ENCODE data around the gene PRG2.
"Not testable (repeated sequence)": the region's sequence is repeated elsewhere in the genome, so short reads cannot be mapped to it uniquely, and the experiment has no call there.

PRG2 gene

GRCh38 chr11:57364851-57365660 is 25.4 kb downstream of the PRG2 start:
- DNase-seq: no peak

DNA sequence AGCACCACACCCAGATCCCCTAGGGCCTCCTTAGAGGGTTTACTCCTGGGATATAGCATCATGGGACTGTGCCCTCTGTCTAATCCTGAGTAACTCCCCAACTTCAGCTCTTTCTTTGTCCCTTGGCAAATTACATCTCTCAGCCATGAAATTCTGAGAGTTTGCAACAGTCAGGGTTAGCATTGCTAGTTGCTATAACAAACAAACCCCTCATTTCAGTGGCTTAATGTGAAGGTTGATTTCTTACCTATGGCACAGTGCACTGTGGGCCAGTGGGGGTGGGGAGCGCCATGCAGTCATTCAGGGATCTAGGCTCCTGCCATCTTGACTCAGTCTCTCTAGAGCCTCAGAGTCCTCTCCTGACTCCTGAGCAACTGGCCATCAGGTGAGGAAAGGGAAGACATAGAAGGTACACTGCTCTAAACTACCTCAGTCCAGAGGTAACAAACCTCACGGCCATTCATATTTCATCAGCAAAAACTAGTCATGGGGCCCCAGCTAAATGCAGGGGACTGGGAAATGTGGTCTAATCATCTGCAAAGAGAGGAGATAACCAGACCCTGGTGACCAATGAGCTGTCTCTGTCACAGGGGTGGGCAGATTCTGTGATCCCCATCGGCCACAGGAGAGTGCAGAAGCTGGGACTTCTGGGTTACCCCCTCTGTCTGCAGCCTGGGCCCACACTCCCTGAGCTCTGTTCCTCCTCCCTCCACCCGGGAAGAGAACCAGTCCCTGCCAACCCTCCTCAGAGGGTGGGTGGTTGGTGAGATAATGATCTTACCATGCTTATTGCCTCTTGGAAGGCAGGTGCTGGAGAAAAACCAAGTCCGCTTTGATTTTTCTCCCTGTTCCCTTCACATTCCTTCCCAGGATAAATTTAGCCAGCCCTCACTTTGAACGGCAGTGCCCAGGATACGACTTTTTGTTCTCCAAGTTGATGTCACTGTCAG is 27.0 kb downstream of the PRG2 start:
- DNase-seq: no peak

- DNase-seq: no peak
Measured at GRCh38 chr11:57361926-57362325, 28.5 kb downstream of the PRG2 start.

DNA sequence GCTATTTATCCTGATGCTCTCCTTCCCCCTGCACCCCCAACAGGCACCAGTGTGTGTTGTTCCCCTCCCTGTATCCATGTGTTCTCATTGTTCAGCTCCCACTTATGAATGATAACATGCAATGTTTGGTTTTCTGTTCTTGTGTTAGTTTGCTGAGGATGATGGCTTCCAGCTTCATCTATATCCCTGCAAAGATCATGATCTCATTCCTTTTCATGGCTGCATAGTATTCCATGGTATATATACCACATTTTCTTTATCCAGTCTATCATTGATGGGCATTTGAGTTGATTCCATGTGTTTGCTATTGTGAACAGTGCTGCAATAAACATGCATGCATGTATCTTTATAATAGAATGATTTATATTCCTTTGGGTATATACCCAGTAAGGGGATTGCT is 29.0 kb downstream of the PRG2 start:
- DNase-seq: not testable (repeated sequence)

GRCh38 chr11:57360991-57361390 is 29.5 kb downstream of the PRG2 start:
- no peak for DNase-seq

GRCh38 chr11:57359896-57360690 is 30.4 kb downstream of the PRG2 start:
- DNase-seq: no peak

GRCh38 chr11:57359396-57359795 is 31.1 kb downstream of the PRG2 start:
- DNase-seq: no peak

- no peak for DNase-seq
Measured at GRCh38 chr11:57358991-57359390, 31.5 kb downstream of the PRG2 start.

DNA sequence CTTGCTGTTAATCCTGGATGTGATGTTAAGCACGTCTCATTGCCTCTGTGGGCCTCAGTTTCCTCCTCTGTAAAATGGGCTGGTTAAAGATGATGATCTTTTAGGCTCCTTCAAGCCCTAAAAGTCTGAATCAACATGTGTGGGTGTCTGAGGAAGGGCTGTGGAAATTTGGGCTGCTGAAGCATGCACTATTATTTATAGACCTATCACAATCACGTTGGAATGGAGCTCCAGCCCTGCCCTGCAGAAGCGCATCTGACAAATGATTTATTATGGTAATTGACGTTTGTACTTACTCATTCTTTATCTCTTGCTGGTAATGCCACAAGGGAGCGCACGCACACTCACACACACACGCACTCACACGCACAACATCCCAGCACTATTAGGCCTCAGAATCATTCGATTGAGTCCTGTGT is 31.9 kb downstream of the PRG2 start:
- no peak for DNase-seq

DNA sequence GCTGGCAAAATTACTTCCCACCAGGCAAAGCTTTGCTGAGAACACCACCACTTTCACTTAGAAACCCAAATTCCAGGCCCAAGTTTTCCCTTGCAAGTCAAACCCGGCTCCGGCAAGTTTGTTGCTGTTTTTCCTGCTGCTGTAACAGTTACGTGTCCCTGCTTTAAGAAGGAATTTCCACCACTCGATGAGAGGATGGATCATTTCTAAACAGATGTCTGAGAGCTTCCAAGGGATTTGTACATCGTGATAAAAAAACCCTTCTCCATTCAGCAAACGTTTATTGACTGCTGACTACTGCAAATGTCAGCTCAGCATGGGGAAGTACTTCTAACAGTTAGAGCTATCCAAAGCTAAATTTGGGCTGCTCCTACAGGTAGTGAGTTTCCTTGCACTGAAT is 32.6 kb downstream of the PRG2 start:
- no peak for DNase-seq

GRCh38 chr11:57357310-57357709 is 33.1 kb downstream of the PRG2 start:
- no peak for DNase-seq

DNA sequence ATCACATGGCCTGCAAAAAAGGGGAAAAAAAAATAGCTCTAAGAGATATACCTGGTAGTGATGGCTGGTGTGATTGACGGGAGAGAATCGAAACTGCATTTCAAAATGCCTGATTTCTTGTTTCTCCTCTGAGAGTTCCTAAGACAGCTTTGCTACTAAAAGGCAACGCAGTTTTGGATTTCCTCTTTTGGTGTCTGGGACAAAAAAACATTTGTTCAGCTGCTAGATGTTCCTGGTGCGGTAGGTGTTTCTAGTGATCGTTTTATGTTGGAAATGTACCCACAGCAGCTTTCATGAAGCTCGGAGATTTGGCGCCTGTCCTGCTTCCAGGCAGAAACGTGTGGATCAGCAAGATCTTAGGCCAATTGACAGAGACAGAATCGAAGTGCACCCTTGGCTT is 34.2 kb downstream of the PRG2 start:
- DNase-seq: no peak

DNA sequence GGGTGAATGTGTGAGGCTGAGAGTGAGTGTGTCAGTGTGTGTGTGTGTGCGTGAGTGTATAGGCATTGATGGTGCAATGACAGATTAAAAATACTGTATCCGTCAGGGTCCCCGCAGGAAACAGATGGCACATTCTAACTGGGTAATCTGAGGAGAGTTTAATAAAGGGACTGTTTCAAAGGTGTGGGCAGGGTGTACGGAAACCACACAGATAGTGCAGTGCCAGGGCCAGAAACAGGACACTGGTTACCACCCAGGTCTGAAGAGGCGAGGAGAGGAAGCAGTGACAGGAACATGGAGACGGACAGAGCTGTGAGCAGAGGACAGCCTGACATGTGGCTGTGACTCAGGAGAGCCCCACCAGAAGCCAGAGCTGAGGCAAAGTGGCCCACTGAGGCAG is 35.8 kb downstream of the PRG2 start:
- no peak for DNase-seq

GRCh38 chr11:57353852-57354251 is 36.6 kb downstream of the PRG2 start:
- no peak for DNase-seq

DNA sequence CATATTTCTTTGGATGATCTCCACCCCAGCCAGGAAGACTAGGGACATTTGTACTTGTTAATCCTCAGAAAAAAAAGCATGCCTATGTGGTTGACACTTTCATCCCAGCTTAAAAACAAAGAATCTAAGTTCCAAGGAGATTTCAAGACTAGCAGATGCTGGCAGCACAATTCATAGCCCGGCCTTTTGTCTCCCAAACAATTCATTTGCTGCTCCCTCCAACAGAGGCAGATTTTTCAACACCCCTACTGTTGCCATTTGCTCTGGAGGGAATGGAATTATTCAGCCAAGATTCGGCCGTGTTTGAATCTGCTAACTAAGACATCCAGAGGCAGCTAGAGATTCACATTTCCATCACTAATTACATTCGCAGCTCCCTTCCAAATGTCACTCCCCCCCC is 37.0 kb downstream of the PRG2 start:
- no peak for DNase-seq

- DNase-seq: no peak
Measured at GRCh38 chr11:57353036-57353435, 37.4 kb downstream of the PRG2 start.

DNA sequence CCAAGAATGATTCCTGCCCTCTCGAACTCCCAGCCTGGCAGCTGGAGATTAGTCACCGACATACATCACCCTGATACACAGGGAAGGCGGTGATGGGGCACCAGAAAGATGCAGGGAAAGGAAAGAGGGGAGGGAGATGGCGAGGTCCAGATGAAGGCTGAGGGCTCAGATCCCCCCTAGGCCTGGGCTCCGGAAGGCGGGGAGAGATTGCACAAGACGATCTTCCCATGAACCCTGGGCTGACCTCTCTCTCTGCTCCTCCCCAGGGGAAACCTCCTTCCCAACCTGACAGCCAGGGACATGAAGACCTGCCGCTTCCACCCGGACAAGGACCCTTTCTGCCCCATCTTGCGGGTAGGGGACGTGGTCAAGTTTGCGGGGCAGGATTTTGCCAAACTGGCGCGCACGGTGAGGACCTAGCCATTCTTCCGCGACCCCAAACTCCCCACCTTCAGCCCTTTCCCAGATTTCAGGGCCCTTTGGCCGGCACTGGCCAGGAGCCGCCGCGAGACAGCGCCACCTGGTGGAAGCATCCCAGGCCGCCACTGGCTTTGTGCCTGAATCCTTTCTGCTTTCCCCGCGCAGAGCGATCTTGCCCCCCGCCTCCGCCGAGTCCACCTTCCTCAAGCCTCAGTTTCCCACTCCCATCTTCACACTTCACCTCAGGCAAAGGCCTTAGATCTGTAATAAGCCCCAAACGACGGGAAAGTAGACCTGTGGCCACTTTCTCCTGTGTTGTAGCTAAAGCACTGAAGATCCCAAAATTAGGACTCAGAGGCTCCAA is 40.8 kb downstream of the PRG2 start:
- peak; percentile 36 to 57 for DNase-seq

GRCh38 chr11:57348636-57349313 is 41.7 kb downstream of the PRG2 start:
- DNase-seq: no peak

- DNase-seq: no peak
Measured at GRCh38 chr11:57348052-57348451, 42.4 kb downstream of the PRG2 start.

DNA sequence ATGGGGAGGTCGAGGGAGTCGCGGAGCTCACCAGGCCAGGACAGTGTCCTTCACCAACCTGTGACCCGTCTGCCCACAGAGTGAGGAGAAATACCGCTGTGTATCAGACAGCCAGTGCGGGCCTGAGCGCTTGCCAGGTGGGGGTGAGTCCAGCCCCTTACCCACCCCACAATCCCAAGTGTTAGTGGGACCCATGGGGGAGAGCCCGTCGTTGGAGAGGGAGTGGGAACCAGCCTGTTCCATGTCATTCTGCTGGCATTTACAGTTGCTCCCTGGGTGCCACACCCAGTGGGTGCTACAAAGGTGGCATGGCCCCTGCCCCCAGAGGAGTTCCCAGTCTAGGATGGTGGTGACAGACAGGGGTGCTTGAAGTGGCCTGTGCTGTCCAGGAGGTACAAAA is 43.1 kb downstream of the PRG2 start:
- DNase-seq: no peak

GRCh38 chr11:57345555-57346211 is 44.8 kb downstream of the PRG2 start:
- peak; percentile 71 to 78 for DNase-seq

Data from CD4-positive, alpha-beta T cell treated with Interferon alpha-2 for 1 hour (primary cell).